ENCODE data around the gene ADORA2B.

The ADORA2B gene

GRCh38 chr17:16025202-16025601 is 80.3 kb downstream of the ADORA2B start:
- ATAC-seq (replicated peaks): no peak
- DNase-seq: no peak
- peaks cover 3 to 18% of the 10 kb centered on the region in 2 donors for H3K4me1 Mint-ChIP-seq (ENCODE audit: low read depth in 2 of 2)
- H3K27ac Mint-ChIP-seq: no peak overlapping the region
- no peak overlapping the region for H3K4me3 Mint-ChIP-seq
- H3K9me3 Mint-ChIP-seq: no peaks in the 10 kb centered on the region
- no peaks in the 10 kb centered on the region for H3K27me3 Mint-ChIP-seq
- H3K36me3 Mint-ChIP-seq (ENCODE audit: insufficient read depth): peaks cover 89% of the 10 kb centered on the region

Data from effector memory CD8-positive, alpha-beta T cell (primary cell).